Central memory CD8-positive, alpha-beta T cell (primary cell): ENCODE results near the gene CIRBP.

Source experiments
- ATAC-seq: fragments of 150-1000 bp; cut with Tn5 transposase; replicated peaks from 2 replicates; pipeline ENCODE4 v1.10.0; 2022; ENCODE audit warnings: mild to moderate bottlenecking, moderate FRiP score, moderate number of reproducible peaks; ENCODE audit not compliant: poor library complexity, severe bottlenecking; ENCODE audit errors: extremely low read depth
- DNase-seq, 2 donors: peaks; one replicate each; pipeline ENCODE4 v3.0.0; 2021; ENCODE audit warnings: low spot score in 2 of 2
- H3K27ac Mint-ChIP-seq: one replicate; pipeline ENCODE4 v1.8.0; 2022; ENCODE audit warnings: low read depth, mild to moderate bottlenecking, moderate library complexity, mixed read lengths
- H3K27me3 Mint-ChIP-seq: one replicate; pipeline ENCODE4 v1.8.0; 2022; ENCODE audit warnings: mixed read lengths
- H3K36me3 Mint-ChIP-seq: one replicate; pipeline ENCODE4 v1.8.0; 2022; ENCODE audit warnings: mild to moderate bottlenecking, moderate library complexity, mixed read lengths; ENCODE audit not compliant: insufficient read depth
- H3K4me1 Mint-ChIP-seq: one replicate; pipeline ENCODE4 v1.8.0; 2022; ENCODE audit warnings: mixed read lengths
- H3K4me3 Mint-ChIP-seq: one replicate; pipeline ENCODE4 v1.8.0; 2022; ENCODE audit warnings: mild to moderate bottlenecking, moderate library complexity, mixed read lengths
- H3K9me3 Mint-ChIP-seq: one replicate; pipeline ENCODE4 v1.8.0; 2022; ENCODE audit warnings: mixed read lengths

The CIRBP gene

DNA sequence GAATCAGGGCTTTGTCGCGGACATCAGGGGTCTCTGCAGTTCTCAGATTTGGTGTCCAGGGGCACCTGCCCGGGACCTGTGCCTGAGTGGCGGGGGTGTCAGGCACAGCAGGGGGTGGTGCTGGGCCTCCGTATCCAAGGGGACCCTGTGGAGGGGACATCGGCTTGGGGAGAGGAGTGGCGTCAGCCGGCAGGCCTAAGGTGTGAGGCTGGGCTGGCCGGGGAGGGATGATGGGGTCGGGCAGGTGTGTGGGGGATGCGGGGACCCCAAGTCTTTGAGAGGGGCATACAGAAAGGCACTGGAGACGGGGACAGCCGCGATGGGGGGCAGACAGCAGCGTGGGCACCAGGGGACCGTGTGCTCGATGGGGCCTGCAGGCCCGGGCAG, 19.1 kb downstream of the CIRBP start:
- Mint-ChIP-seq H3K27ac (no peak overlapping the region), H3K27me3 (peaks cover 38% of the 10 kb centered on the region), H3K4me1 (peaks cover 5% of the 10 kb centered on the region), H3K36me3 (peaks cover 1% of the 10 kb centered on the region), H3K4me3 (no peak overlapping the region), H3K9me3 (no peaks in the 10 kb centered on the region)
- no peak for DNase-seq
- no peak for ATAC-seq

DNA sequence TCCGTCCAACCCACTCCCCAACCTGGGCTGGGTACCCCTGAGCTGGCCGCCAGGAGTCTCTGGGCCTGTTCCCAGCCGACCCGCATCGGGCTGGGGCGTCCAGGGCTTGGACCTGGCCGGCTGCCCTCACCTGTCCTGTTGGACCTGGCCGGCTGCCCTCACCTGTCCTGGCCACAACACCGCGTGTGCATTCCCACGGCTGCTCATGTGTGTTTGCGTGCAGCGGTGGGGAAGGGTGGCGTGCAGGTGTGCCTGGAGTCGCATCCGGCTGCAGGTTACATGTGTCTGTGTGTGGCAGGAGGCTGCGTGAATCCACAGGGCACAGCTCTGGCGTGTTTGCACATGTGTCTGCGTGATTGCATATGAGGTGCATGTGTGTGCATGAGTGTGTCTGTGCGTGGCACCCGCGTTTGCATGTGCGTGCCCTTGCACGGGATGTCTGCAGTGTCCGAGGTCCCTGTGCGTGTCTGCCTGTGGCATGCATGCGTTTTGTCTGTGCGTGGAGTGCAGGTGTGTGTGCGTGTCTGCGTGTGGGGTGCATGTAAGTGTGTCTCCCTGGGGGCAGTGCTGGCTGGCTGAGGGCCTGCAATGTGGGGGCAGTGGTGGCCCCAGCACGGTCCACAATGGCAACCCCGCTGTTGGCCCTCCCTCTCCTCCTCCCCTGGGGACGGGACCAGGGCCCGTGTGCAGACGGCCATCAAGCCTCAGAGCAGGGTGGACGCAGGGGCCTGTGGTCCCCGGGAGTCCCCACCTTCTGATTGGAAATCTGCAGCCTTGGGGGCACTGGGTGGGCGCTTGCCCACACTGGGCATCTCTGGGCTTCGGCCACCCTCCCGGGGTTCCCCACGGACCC, 19.9 kb downstream of the CIRBP start:
- Mint-ChIP-seq H3K27me3 (peaks cover 35% of the 10 kb centered on the region), H3K36me3 (peaks cover 1% of the 10 kb centered on the region), H3K27ac (no peak overlapping the region), H3K4me1 (peaks cover 5% of the 10 kb centered on the region), H3K4me3 (no peak overlapping the region), H3K9me3 (no peaks in the 10 kb centered on the region)
- DNase-seq (no peak), ATAC-seq (no peak)

DNA sequence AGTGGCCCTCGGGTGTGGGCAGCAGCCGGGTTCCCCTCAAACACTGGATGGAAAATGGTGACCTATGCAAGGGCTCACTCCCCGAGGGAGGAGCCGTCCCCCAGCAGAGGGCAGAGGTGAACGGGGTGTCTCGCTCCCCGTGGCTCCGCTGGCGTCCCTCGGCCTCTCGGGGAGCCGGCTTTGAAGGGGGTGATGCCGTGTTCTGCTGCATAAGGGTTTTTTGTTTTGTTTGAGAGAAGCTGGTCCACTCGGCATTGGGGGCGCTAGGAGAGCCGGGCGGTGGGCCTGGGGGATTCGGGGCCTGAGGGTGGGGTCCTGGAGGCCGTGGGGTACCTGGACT, 20.5 kb downstream of the CIRBP start:
- H3K27me3 Mint-ChIP-seq = peaks cover 34% of the 10 kb centered on the region
- peaks cover 5% of the 10 kb centered on the region for H3K4me1 Mint-ChIP-seq
- no peak for DNase-seq
- no peak for ATAC-seq
- no peak overlapping the region for H3K27ac Mint-ChIP-seq
- no peaks in the 10 kb centered on the region for H3K9me3 Mint-ChIP-seq
- H3K4me3 Mint-ChIP-seq = no peak overlapping the region
- peaks cover 1% of the 10 kb centered on the region for H3K36me3 Mint-ChIP-seq

DNA sequence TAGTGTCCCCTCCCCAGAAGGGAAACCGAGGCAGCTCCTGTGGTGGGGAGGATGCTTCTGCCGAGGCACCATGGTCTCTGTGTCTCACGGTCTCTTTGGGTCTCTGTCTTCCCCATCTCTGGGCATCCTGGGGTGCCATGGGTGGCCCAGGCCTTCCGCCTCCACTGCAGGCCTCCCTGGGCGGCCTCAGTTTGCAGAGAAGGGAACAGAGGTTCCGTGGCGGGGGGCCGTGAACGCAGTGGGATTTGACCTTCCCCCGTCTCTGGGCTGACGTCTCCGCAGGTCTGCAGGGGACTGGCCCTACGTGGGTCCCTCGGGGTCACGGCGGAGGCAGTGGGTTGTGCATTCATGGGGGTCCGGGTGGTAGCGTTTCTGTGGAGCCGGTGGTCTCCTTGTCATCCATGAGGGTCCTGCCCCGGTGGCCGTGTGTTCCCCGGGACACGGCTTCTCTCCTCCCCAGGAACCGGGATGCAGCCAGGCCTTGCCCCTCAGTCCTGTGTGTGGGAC, 21.1 kb downstream of the CIRBP start:
- no peak for ATAC-seq
- DNase-seq = no peak
- H3K36me3 Mint-ChIP-seq = peaks cover 1% of the 10 kb centered on the region
- H3K4me1 Mint-ChIP-seq = peaks cover 5% of the 10 kb centered on the region
- H3K27ac Mint-ChIP-seq = no peak overlapping the region
- peaks cover 31% of the 10 kb centered on the region for H3K27me3 Mint-ChIP-seq
- H3K9me3 Mint-ChIP-seq = no peaks in the 10 kb centered on the region
- H3K4me3 Mint-ChIP-seq = no peak overlapping the region

DNA sequence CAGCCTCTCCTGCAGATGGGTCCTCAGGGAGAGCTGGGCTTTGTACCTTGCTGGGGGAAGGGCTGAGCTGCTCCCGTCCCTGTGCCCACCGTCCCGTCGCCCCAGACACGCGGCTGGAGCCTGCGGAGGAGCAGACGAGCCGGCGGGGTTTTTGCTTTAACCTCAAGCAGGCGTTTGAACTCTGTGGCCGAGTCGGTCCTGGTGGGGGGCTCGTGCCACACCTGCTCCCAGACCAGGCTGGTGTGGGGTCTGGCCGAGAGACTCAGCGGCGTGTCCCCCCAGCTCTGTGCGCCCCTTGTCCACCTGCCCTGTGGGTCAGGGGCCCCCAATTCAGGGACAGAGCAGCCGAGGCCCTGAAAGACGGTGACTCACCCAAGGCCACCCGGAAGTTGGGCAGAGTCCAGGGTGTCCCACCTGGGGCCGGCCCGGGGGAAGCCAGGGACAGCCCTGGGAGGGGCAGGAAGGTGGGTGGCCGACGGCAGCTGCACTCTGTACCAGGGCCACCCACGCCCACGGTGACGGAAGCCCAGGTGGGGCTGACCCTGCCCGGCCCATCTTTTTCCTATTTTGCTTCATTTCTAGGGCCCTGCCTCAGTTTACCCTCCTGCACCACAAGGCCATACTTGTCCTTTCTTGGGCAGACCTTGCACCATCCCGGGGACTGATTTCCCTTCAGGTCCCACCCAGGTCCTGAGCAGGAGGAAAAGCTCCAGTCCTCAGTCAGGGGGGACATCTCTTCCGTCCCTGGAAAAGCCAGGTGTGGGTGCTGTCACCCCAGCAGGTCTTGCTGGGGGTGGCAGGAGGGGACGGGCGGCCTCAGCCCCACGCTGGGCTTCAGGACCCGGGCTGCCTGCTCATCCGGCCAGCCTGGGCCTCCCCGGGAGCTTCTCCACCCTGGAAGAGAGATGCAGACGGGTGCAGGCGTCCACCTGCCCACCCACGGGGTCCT, 21.8 kb downstream of the CIRBP start:
- Mint-ChIP-seq H3K9me3 (no peaks in the 10 kb centered on the region), H3K4me3 (no peak overlapping the region), H3K27me3 (peaks cover 31% of the 10 kb centered on the region), H3K4me1 (peaks cover 5% of the 10 kb centered on the region), H3K36me3 (peaks cover 1% of the 10 kb centered on the region), H3K27ac (no peak overlapping the region)
- ATAC-seq = no peak
- no peak for DNase-seq

DNA sequence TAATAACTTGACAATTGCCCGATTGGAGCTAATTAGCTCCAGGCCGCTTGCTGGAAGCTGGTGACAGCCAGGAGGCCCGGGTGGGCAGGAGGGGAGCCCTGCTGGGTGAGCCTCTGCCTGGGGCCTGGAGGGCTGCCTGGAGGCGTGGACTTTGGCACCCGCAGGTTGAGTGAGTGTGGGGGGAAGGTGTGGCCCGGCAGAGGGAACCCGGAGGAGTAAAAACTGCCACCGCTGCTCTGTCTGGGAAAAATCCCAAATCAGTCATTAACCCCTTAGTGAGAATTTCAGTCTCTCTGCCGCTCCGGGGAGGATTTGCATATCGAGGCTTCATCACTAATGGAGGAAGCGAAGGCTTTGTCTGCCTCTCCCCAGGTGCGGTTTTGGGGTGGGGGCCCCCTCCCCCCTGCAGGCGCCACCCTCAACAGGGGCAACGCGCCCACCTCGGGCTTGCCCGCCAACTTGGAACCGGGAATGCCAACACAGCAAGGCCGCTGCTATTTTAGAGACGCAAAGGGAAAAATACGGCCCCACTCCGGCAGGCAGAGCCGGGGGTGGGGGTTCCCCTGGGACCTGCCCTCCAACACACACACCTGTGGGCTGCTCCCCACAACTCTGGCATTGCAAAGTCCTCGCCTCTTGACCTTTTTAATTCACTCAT, 22.8 kb downstream of the CIRBP start:
- ATAC-seq = no peak
- no peak for DNase-seq
- Mint-ChIP-seq H3K36me3 (peaks cover 1% of the 10 kb centered on the region), H3K4me3 (no peak overlapping the region), H3K27ac (no peak overlapping the region), H3K27me3 (peaks cover 22% of the 10 kb centered on the region), H3K9me3 (no peaks in the 10 kb centered on the region), H3K4me1 (no peaks in the 10 kb centered on the region)

DNA sequence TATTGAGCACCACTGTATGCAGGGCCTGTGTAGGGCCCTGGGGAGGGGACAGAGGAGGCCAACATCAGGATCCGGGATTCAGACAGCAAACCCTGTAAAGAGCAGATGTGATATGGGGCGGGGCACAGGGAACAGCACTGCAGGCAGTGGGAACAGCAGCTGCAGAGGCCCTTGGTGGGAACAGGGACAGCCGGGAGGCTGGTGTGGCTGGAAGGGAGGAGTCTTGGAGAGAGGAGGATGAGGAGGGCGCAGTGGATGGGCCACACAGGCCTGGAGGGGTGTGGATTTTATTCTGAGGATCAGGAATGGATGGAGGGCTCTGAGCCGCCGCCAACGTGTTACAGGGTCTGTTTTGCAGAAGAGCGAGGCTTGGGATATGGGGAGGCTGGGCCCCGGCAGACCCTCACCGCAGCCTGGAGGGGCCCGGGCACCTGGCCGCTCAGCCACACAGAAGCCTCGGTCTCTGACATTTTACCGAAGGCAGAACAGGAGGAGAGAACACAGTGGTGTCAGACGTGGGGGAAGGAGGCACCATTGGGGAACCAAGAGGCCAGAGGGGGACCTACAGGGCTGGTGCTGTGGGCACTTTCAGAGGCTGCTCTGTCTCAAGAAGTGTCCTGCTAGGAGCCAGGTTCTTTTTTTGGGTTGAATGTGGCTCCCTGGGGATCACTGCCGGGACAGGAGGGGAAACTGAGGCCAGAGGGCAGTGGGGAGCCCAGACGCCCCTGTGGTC, 23.5 kb downstream of the CIRBP start:
- no peak overlapping the region for H3K4me3 Mint-ChIP-seq
- H3K9me3 Mint-ChIP-seq = no peaks in the 10 kb centered on the region

DNA sequence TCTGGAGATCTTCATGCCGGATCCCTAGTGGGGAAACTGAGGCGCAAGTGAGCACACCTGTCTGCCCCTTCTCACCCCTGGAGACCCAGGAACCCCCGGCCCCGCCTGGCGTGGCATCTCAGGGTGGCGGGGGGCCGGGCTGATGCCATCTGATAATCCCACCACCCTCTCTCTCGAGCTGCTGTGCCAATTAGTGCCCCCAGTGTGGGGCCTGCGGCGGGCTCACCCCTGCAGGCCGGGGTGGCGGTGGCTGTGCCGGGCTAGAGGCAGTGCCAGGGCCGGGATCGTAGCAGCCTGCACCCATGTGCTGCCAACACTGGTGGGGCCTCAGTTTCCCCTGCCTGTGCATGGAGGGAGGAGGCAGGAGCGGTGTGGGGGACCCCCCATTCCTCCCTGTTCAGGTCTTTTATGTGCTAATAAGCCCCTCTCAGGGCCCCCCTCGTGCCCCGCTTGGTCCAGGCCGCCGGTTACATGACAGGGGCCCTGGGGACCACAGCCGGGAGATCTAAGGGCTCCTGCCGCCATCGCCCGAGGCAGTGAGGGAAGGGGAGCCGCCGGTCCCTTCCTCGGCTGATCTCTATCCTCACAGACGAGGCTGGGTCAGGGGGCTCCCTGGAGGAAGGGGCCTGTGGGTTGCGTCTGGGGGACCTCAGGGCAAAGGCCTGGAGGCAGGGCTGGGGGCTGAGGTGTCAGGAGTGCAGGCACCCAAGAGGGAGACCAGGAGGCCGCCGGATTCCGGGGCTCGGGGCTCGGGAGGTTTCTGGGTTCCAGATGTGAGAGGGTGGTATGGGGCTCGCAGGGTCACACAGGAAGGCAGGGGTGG, 24.9 kb downstream of the CIRBP start:
- no peak for ATAC-seq
- H3K36me3 Mint-ChIP-seq = peaks cover 1% of the 10 kb centered on the region
- H3K4me3 Mint-ChIP-seq = peak overlapping the region; percentile 11

More for the DNA sequence above, 23.5 kb downstream of the CIRBP start:
- ATAC-seq (no peak), DNase-seq (no peak)
- Mint-ChIP-seq H3K27ac (no peak overlapping the region), H3K27me3 (peaks cover 21% of the 10 kb centered on the region), H3K36me3 (peaks cover 1% of the 10 kb centered on the region), H3K4me1 (no peaks in the 10 kb centered on the region)

DNA sequence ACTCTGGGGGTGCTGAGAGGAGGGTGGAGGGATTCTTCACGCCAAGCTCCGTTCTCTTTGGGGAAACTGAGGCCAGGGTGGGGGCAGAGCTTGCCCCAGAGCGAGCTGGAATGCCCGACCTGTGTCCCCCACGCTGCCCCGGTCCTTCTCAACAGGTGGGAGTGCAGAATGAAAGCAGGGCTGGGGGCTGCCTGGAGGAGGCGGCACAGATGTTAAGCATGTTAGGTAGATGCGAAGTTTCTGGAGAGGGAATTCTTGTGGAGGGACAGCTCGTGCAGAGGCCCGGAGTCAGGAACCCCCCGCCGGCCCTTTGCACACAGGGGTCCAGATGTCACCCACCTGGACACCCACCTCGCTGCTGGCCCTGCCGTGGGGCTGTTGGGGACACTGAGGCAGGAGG, 25.6 kb downstream of the CIRBP start:
- H3K9me3 Mint-ChIP-seq = no peaks in the 10 kb centered on the region
- H3K27me3 Mint-ChIP-seq = peaks cover 21% of the 10 kb centered on the region
- H3K36me3 Mint-ChIP-seq = peaks cover 1% of the 10 kb centered on the region
- H3K4me1 Mint-ChIP-seq = no peaks in the 10 kb centered on the region
- DNase-seq = no peak
- no peak overlapping the region for H3K27ac Mint-ChIP-seq
- H3K4me3 Mint-ChIP-seq = peak overlapping the region; percentile 11
- no peak for ATAC-seq

More for the DNA sequence above, 24.9 kb downstream of the CIRBP start:
- H3K27me3 Mint-ChIP-seq = peaks cover 21% of the 10 kb centered on the region
- DNase-seq = no peak
- H3K27ac Mint-ChIP-seq = no peak overlapping the region
- H3K4me1 Mint-ChIP-seq = no peaks in the 10 kb centered on the region
- H3K9me3 Mint-ChIP-seq = no peaks in the 10 kb centered on the region

DNA sequence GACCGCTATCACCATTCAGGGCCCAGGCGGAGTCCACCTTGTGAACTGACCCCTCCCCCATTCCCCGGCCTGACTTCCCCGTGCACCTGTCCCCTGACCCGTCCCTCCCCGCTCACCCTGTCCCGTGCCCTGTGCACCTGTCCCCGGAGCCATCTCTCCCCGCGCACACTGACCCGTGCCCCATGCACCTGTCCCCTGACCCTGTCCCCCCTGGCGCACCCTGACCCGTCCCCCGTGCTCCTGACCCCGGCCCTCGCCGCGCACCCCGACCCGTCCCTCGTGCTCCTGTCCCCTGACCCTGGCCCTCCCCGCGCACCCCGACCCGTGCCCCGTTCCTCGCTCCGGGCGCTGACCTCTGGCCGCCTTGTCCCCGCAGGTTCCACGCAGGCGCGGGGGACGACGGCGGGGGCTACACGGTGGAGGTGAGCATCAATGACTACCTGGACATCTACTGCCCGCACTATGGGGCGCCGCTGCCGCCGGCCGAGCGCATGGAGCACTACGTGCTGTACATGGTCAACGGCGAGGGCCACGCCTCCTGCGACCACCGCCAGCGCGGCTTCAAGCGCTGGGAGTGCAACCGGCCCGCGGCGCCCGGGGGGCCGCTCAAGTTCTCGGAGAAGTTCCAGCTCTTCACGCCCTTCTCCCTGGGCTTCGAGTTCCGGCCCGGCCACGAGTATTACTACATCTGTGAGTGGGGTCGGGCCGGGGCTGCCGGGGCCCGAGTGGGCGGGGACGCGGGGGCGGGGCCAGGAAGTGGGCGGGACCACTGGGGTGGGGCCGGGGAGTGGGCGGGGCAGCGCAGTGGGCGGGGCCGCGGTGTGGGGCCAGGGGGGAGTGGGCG, 26.3 kb downstream of the CIRBP start:
- Mint-ChIP-seq H3K36me3 (peaks cover 1% of the 10 kb centered on the region), H3K4me3 (no peak overlapping the region), H3K27me3 (peaks cover 21% of the 10 kb centered on the region), H3K27ac (no peak overlapping the region), H3K9me3 (no peaks in the 10 kb centered on the region), H3K4me1 (no peaks in the 10 kb centered on the region)
- ATAC-seq (peak; percentile 43), DNase-seq (no peak)

DNA sequence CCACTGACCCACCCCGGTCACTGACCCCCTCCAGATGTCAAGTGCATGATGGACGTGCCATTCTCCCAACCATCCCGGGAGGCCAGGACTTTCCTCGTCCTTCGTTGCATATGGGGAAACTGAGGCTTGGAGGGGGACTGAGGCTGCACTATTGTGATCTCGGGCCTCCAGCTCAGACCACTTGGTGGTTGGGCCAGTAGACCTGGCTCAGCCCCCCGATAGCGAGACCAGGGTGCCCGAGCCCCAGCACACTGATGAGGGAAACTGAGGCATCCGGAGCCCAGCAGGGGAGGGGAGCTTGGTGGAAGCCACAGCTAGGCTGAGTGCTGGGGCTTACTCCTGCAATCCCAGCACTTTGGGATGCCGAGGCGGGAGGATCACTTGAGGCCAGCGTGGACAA, 26.9 kb downstream of the CIRBP start:
- Mint-ChIP-seq H3K9me3 (no peaks in the 10 kb centered on the region), H3K27ac (no peak overlapping the region), H3K4me1 (no peaks in the 10 kb centered on the region), H3K4me3 (no peak overlapping the region), H3K27me3 (peaks cover 21% of the 10 kb centered on the region), H3K36me3 (peaks cover 1% of the 10 kb centered on the region)
- no peak for DNase-seq
- no peak for ATAC-seq
